Measurements from ENCODE around the gene ADAMTS7. TPM values are rescaled to one million over a fixed set of nuclear protein-coding genes. Genes with fewer than 3 reads are reported as not detected.
"Not testable (repeated sequence)": the region's sequence is repeated elsewhere in the genome, so short reads cannot be mapped to it uniquely, and the experiment has no call there.

Gene ADAMTS7
- total and polyA plus RNA-seq, 2 donors (not counting 3 experiments of a cell fraction or from before 2014, with no cell fraction given) = 49.6 to 64.7 TPM

- Histone ChIP-seq H3K9me1 (replicated peaks; ENCODE audit: control insufficient read depth, extremely low read depth, insufficient read depth, low read length) (no peaks in the 10 kb centered on the region), H3K4me3 (replicated peaks in 1 of 3; ENCODE audit: insufficient read depth in 1 of 3, low read depth in 1 of 3, low read length in 3 of 3) (no peak overlapping the region), H3K79me2 (ENCODE audit: control insufficient read depth, insufficient read depth, low read length) (no peaks in the 10 kb centered on the region), H3K27ac (ENCODE audit: insufficient read depth, low read depth, low read length) (no peak overlapping the region), H3K9ac (replicated peaks; ENCODE audit: extremely low read depth, insufficient read depth, low read length) (no peak overlapping the region), H3K4me2 (ENCODE audit: insufficient read depth, low read length) (no peak overlapping the region), H3K9me3 (replicated peaks; ENCODE audit: control insufficient read depth, insufficient read depth, low read length) (no peaks in the 10 kb centered on the region), H3K27me3 (ENCODE audit: control insufficient read depth in 2 of 2, insufficient read depth in 2 of 2, low read length in 2 of 2) (no peaks in the 10 kb centered on the region), H3K36me3 (ENCODE audit: control insufficient read depth in 2 of 2, extremely low read depth in 1 of 2, insufficient read depth in 2 of 2, low read length in 2 of 2) (no peaks in the 10 kb centered on the region), H3K4me1 (ENCODE audit: control insufficient read depth, extremely low read depth, insufficient read depth, low read length) (no peaks in the 10 kb centered on the region), H4K20me1 (replicated peaks; ENCODE audit: control insufficient read depth, extremely low read depth, insufficient read depth, low read length) (no peaks in the 10 kb centered on the region), H2AFZ (ENCODE audit: low read depth, low read length) (no peak overlapping the region)
- BruUV-seq (replicated peaks) = no TSS peak
- no peak for FAIRE-seq
- intact Hi-C loops (cut with micrococcal nuclease) = no loop called here
- dilution Hi-C loops (cut with MboI; ENCODE audit: extremely low pct_ligation_motif_present, low sequenced_read_pairs) = no loop called here
- TF ChIP-seq EZH2 (IDR thresholded peaks at IDR 0.05; ENCODE audit: borderline replicate concordance, low read depth, low read length, severe bottlenecking) (no peak), POLR2AphosphoS5 (IDR thresholded peaks at IDR 0.05; ENCODE audit: insufficient read depth, low read depth, low read length) (no peak), MYC (IDR thresholded peaks at IDR 0.05; ENCODE audit: low read depth, low read length) (no peak), POLR2A (IDR thresholded peaks at IDR 0.05; ENCODE audit: low read depth, low read length) (no peak), MAX (IDR thresholded peaks at IDR 0.05; ENCODE audit: insufficient read depth, insufficient read length) (no peak), JUN (IDR thresholded peaks at IDR 0.05; ENCODE audit: borderline replicate concordance, insufficient read depth, insufficient read length, low read depth) (no peak), FOS (IDR thresholded peaks at IDR 0.05; ENCODE audit: borderline replicate concordance, insufficient read depth, low read length) (no peak), CTCF (IDR thresholded peaks at IDR 0.05; ENCODE audit: extremely low read depth in 1 of 2, insufficient read depth in 1 of 2, low read depth in 1 of 2, low read length in 2 of 2) (no peak), GATA2 (IDR thresholded peaks at IDR 0.05; ENCODE audit: insufficient read depth, insufficient read length, low read depth, low read length) (no peak)
- ChIA-PET CTCF (interaction anchor here (1.5 kb wide), 1 partner anchor 10 kb away, joined by 6 read pairs; no protein-coding TSS in a partner anchor), POLR2A (no interaction called here)
- no peak for DNase-seq (ENCODE audit: low read depth, low spot score)
Observed at GRCh38 chr15:78850352-78850751, 39.1 kb upstream of the ADAMTS7 start.

GRCh38 chr15:78847387-78847906, 36.2 kb upstream of the ADAMTS7 start:
- CTCF ChIA-PET = interaction anchor here (1.0 to 3.0 kb wide), 2 partner anchors 13 to 36 kb away, joined by 6 to 8 read pairs; partner anchors contain the start of gene ADAMTS7
- DNase-seq (ENCODE audit: low read depth, low spot score); intact Hi-C loops (cut with micrococcal nuclease); H2AFZ ChIP-seq (ENCODE audit: low read depth, low read length); H3K79me2 ChIP-seq (ENCODE audit: control insufficient read depth, insufficient read depth, low read length); H3K4me2 ChIP-seq (ENCODE audit: insufficient read depth, low read length); H3K9me1 ChIP-seq (replicated peaks; ENCODE audit: control insufficient read depth, extremely low read depth, insufficient read depth, low read length); H4K20me1 ChIP-seq (replicated peaks; ENCODE audit: control insufficient read depth, extremely low read depth, insufficient read depth, low read length); H3K36me3 ChIP-seq (ENCODE audit: control insufficient read depth in 2 of 2, extremely low read depth in 1 of 2, insufficient read depth in 2 of 2, low read length in 2 of 2); H3K4me1 ChIP-seq (ENCODE audit: control insufficient read depth, extremely low read depth, insufficient read depth, low read length); H3K4me3 ChIP-seq (replicated peaks in 1 of 3; ENCODE audit: insufficient read depth in 1 of 3, low read depth in 1 of 3, low read length in 3 of 3); FAIRE-seq; dilution Hi-C loops (cut with MboI; ENCODE audit: extremely low pct_ligation_motif_present, low sequenced_read_pairs); BruUV-seq (replicated peaks); POLR2A ChIA-PET; H3K27ac ChIP-seq (ENCODE audit: insufficient read depth, low read depth, low read length); H3K27me3 ChIP-seq (ENCODE audit: control insufficient read depth in 2 of 2, insufficient read depth in 2 of 2, low read length in 2 of 2); H3K9ac ChIP-seq (replicated peaks; ENCODE audit: extremely low read depth, insufficient read depth, low read length); H3K9me3 ChIP-seq (replicated peaks; ENCODE audit: control insufficient read depth, insufficient read depth, low read length): not testable (repeated sequence)

- intact Hi-C loops (cut with micrococcal nuclease); H3K79me2 ChIP-seq (ENCODE audit: control insufficient read depth, insufficient read depth, low read length); POLR2A ChIA-PET; H3K4me1 ChIP-seq (ENCODE audit: control insufficient read depth, extremely low read depth, insufficient read depth, low read length); H3K9me3 ChIP-seq (replicated peaks; ENCODE audit: control insufficient read depth, insufficient read depth, low read length); H3K27ac ChIP-seq (ENCODE audit: insufficient read depth, low read depth, low read length); H3K4me2 ChIP-seq (ENCODE audit: insufficient read depth, low read length); H3K4me3 ChIP-seq (replicated peaks in 1 of 3; ENCODE audit: insufficient read depth in 1 of 3, low read depth in 1 of 3, low read length in 3 of 3); H3K27me3 ChIP-seq (ENCODE audit: control insufficient read depth in 2 of 2, insufficient read depth in 2 of 2, low read length in 2 of 2); DNase-seq (ENCODE audit: low read depth, low spot score); dilution Hi-C loops (cut with MboI; ENCODE audit: extremely low pct_ligation_motif_present, low sequenced_read_pairs); H3K36me3 ChIP-seq (ENCODE audit: control insufficient read depth in 2 of 2, extremely low read depth in 1 of 2, insufficient read depth in 2 of 2, low read length in 2 of 2); H3K9me1 ChIP-seq (replicated peaks; ENCODE audit: control insufficient read depth, extremely low read depth, insufficient read depth, low read length); H2AFZ ChIP-seq (ENCODE audit: low read depth, low read length); H3K9ac ChIP-seq (replicated peaks; ENCODE audit: extremely low read depth, insufficient read depth, low read length); BruUV-seq (replicated peaks); H4K20me1 ChIP-seq (replicated peaks; ENCODE audit: control insufficient read depth, extremely low read depth, insufficient read depth, low read length); FAIRE-seq: not testable (repeated sequence)
- CTCF ChIA-PET = interaction anchor here (3.0 kb wide), 1 partner anchor 13 kb away, joined by 8 read pairs; no protein-coding TSS in a partner anchor
Observed at GRCh38 chr15:78846906-78847305, 35.6 kb upstream of the ADAMTS7 start.

Data from endothelial cell of umbilical vein (primary cell).